Testis (tissue), 3 donors: ENCODE results near the gene PCDHGA8. TPM values are rescaled to one million over a fixed set of nuclear protein-coding genes. Genes with fewer than 3 reads are reported as not detected.
"Not testable (repeated sequence)": the region's sequence is repeated elsewhere in the genome, so short reads cannot be mapped to it uniquely, and the experiment has no call there.

ENCODE experiments used
- DNase-seq: peaks from one replicate; pipeline ENCODE4 v3.0.0-alpha.2; 2019
- H3K27ac ChIP-seq, 2 donors: fragments of 200-600 bp; sonication (generic); one replicate each; pipeline ENCODE4 v1.5.1; 2019
- H3K27me3 ChIP-seq: fragments of 200-600 bp; sonication (generic); one replicate; pipeline ENCODE4 v1.5.1; 2019
- H3K36me3 ChIP-seq: fragments of 200-600 bp; sonication (generic); one replicate; pipeline ENCODE4 v1.5.1; 2017; ENCODE audit warnings: low read depth; ENCODE audit errors: missing control alignments
- H3K4me1 ChIP-seq: fragments of 200-600 bp; sonication (generic); one replicate; pipeline ENCODE4 v1.5.1; 2019
- H3K4me3 ChIP-seq, 2 donors: fragments of 200-600 bp; sonication (generic); one replicate each; pipeline ENCODE4 v1.5.1; 2017 to 2019
- H3K9me3 ChIP-seq: fragments of 200-600 bp; sonication (generic); one replicate; pipeline ENCODE4 v1.5.1; 2017
- CTCF ChIP-seq, 3 experiments: fragments of 450-650 bp in 2 of 3; fragments of 200-600 bp in 1 of 3; sonication (generic) in 1 of 3; IDR thresholded peaks; one replicate each; pipeline ENCODE4 v1.5.1; 2016 to 2019; ENCODE audit warnings: antibody characterized with exemption in 3 of 3, mild to moderate bottlenecking in 2 of 3, moderate library complexity in 1 of 3
- POLR2A ChIP-seq: fragments of 450-650 bp; IDR thresholded peaks from one replicate; pipeline ENCODE4 v1.6.1; 2017; ENCODE audit warnings: antibody characterized with exemption, mild to moderate bottlenecking, moderate library complexity
- WGBS, 2 donors: methylation state at CpG; one replicate each; pipeline ENCODE4 v1.1.5; 2018; 5-methylcytosine and 5-hydroxymethylcytosine counted together
- intact Hi-C: fragments of 100-400 bp; cut with DNase I; formaldehyde crosslinking; loops from one replicate; pipeline ENCODE4 v1.15.1; 2023; ENCODE audit warnings: low total_unique reads
- polyA plus RNA-seq: library from polyadenylated mRNA; stranded (reverse); fragments of 350-450 nt; fragmentation: Illumina TruSeq; extraction: RNeasy Lipid Tissue Mini Kit (QIAGEN cat#74804); gene quantifications from one replicate; pipeline ENCODE4 v1.2.3, GENCODE V29; 2014; ENCODE audit warnings: low read depth, low replicate concordance; ENCODE audit not compliant: insufficient read depth
- total RNA-seq, 2 donors: library from RNA; depleted of rRNA; stranded (reverse); fragments of >200 nt; gene quantifications; one replicate each; pipeline ENCODE4 v1.2.3, GENCODE V29; 2016

PCDHGA8 gene
- total and polyA plus RNA-seq, 3 donors from 2014 or later, result 0.15 to 8.2 (median 8.2) TPM

DNA sequence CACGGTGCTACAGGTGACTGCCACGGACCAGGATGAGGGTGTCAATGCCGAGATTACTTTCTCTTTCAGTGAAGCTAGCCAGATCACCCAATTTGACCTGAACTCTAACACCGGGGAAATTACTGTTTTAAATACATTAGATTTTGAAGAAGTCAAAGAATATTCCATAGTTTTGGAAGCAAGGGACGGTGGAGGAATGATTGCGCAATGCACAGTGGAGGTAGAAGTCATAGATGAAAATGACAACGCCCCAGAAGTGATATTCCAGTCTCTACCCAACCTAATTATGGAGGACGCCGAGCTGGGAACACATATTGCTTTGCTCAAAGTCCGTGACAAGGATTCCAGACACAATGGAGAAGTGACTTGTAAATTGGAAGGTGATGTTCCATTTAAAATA, 3.8 kb upstream of the PCDHGA8 start:
- H3K4me3 ChIP-seq, result no peak overlapping the region
- no peak for TF ChIP-seq CTCF (IDR thresholded peaks at IDR 0.05)
- no peak for TF ChIP-seq POLR2A
- H3K27ac ChIP-seq, result no peak overlapping the region
- H3K36me3 ChIP-seq, result no peaks in the 10 kb centered on the region
- 31 to 42% methylated on average over 10 of the region's 10 CpGs for WGBS, 2 donors
- no peaks in the 10 kb centered on the region for H3K4me1 ChIP-seq
- H3K27me3 ChIP-seq, result no peaks in the 10 kb centered on the region
- no peaks in the 10 kb centered on the region for H3K9me3 ChIP-seq
- DNase-seq, result no peak
- intact Hi-C loops, result no loop called here

DNA sequence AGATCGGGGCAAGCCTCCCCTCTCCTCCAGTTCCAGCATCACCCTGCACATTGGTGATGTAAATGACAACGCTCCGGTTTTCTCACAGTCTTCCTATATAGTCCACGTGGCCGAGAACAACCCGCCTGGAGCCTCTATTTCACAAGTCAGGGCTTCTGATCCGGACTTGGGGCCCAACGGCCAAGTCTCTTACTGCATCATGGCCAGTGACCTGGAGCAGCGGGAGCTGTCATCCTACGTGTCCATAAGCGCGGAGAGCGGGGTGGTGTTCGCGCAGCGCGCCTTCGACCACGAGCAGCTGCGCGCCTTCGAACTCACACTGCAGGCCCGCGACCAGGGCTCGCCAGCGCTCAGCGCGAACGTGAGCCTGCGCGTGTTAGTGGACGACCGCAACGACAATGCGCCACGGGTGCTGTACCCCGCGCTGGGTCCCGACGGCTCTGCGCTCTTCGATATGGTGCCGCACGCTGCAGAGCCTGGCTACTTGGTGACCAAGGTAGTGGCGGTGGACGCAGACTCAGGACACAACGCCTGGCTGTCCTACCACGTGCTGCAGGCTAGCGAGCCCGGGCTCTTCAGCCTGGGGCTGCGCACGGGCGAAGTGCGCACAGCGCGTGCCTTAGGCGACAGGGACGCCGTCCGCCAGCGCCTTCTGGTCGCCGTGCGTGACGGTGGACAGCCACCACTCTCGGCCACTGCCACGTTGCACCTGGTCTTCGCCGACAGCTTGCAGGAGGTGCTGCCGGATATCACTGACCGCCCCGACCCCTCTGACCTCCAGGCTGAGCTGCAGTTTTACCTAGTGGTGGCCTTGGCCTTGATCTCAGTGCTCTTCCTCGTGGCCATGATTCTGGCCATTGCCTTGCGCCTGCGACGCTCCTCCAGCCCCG, 3.0 kb upstream of the PCDHGA8 start:
- Histone ChIP-seq H3K27me3 (no peaks in the 10 kb centered on the region), H3K4me1 (no peaks in the 10 kb centered on the region), H3K4me3 (no peak overlapping the region), H3K36me3 (no peaks in the 10 kb centered on the region), H3K27ac (no peak overlapping the region), H3K9me3 (no peaks in the 10 kb centered on the region)
- DNase-seq, result no peak
- TF ChIP-seq POLR2A, result no peak
- TF ChIP-seq CTCF (IDR thresholded peaks at IDR 0.05), result no peak
- 33 to 35% methylated on average over 23 to 73 of the region's 77 CpGs for WGBS, 2 donors
- intact Hi-C loops, result no loop called here

GRCh38 chr5:141393267-141393666, 834 bp downstream of the PCDHGA8 start:
- no peak for DNase-seq
- no peak overlapping the region for H3K27ac ChIP-seq
- H3K27me3 ChIP-seq, result no peaks in the 10 kb centered on the region
- intact Hi-C loops, result no loop called here
- TF ChIP-seq POLR2A (no peak), CTCF (IDR thresholded peaks at IDR 0.05) (no peak)
- peak overlapping the region in 1 of 2 donors; percentile 38 for H3K4me3 ChIP-seq
- WGBS, 2 donors, result 24 to 33% methylated on average over 21 of the region's 21 CpGs
- H3K9me3 ChIP-seq, result no peaks in the 10 kb centered on the region
- H3K36me3 ChIP-seq, result no peaks in the 10 kb centered on the region
- H3K4me1 ChIP-seq, result no peaks in the 10 kb centered on the region

GRCh38 chr5:141394401-141395187, 2.2 kb downstream of the PCDHGA8 start:
- intact Hi-C loops, H3K9me3 ChIP-seq, H3K4me3 ChIP-seq, H3K4me1 ChIP-seq, H3K27ac ChIP-seq, H3K36me3 ChIP-seq, DNase-seq, H3K27me3 ChIP-seq: not testable (repeated sequence)
- 32 to 34% methylated on average over 13 to 51 of the region's 53 CpGs for whole genome bisulfite sequencing, 2 donors

- H3K27me3 ChIP-seq, H3K27ac ChIP-seq, H3K36me3 ChIP-seq, H3K4me1 ChIP-seq, H3K9me3 ChIP-seq, intact Hi-C loops: not testable (repeated sequence)
- H3K4me3 ChIP-seq, result peak within 1 kb of the TSS in 1 of 2 donors; percentile 33
- WGBS, 2 donors, result 4 to 5% methylated on average over 21 to 28 of the region's 43 CpGs
- peak; percentile 55 to 67 (median 59) for TF ChIP-seq CTCF (IDR thresholded peaks at IDR 0.05)
- DNase-seq, result peak; percentile 78
These were observed 5.5 kb downstream of the PCDHGA8 start, which contains the start of gene PCDHGB5 for GRCh38 chr5:141397756-141398551. Gene PCDHGB5 (plus strand): TSS chr5:141397947. CDS start chr5:141398128, 181 bp downstream.
